HEK293T (cell line): ENCODE data around the gene REEP3.

ENCODE experiments used
- ELF4 ChIP-seq: fragments of 450-650 bp; IDR thresholded peaks from 2 replicates; pipeline ENCODE4 v1.6.1; 2017; ENCODE audit warnings: antibody characterized with exemption
- SP1 ChIP-seq: fragments of 450-650 bp; IDR thresholded peaks from 2 replicates; pipeline ENCODE4 v1.6.1; 2017
- SUZ12 ChIP-seq: fragments of 450-650 bp; IDR thresholded peaks from 2 replicates; pipeline ENCODE4 v1.6.1; 2016; ENCODE audit warnings: mild to moderate bottlenecking
- TF ChIP-seq, protein P1 (sequence below): fragments of 450-650 bp; IDR thresholded peaks from 2 replicates; pipeline ENCODE4 v1.6.1; 2016

DNA sequence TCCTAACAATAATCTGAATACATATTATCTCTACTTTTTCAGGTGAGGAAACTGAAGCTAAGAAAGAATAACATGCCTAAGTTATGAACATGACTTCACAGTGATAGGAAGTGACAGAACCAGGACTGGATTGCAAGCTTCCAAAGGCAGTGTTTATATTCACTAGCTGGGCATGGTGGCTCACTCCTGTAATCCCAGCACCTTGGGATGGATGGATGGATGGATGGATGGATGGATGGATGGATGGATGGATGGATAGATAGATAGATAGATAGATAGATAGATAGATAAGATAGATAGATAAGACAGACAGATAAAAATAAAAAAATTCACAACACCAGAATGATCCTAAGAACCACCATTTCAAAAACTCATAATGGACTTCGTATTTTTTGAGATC lies 37.2 kb upstream of the REEP3 start:
- TF ChIP-seq SP1 (no peak), SUZ12 (no peak), ELF4 (no peak)
- TF ChIP-seq, protein P1, sequence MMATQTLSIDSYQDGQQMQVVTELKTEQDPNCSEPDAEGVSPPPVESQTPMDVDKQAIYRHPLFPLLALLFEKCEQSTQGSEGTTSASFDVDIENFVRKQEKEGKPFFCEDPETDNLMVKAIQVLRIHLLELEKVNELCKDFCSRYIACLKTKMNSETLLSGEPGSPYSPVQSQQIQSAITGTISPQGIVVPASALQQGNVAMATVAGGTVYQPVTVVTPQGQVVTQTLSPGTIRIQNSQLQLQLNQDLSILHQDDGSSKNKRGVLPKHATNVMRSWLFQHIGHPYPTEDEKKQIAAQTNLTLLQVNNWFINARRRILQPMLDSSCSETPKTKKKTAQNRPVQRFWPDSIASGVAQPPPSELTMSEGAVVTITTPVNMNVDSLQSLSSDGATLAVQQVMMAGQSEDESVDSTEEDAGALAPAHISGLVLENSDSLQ, result no peak
